Endothelial cell of umbilical vein (primary cell): ENCODE results near the gene GSTK1.

ENCODE experiments used
- EZH2 ChIP-seq: IDR thresholded peaks from 2 replicates; pipeline ENCODE4 v1.6.1; 2012; ENCODE audit warnings: borderline replicate concordance, low read depth, mild to moderate bottlenecking, moderate library complexity, low read length, inconsistent platforms; ENCODE audit not compliant: severe bottlenecking
- GATA2 ChIP-seq: IDR thresholded peaks from 2 replicates; pipeline ENCODE4 v1.7.0; 2011; ENCODE audit warnings: low read depth, mild to moderate bottlenecking, moderate library complexity, mixed read lengths, low read length; ENCODE audit not compliant: insufficient read length, insufficient read depth
- POLR2AphosphoS5 ChIP-seq: IDR thresholded peaks from 2 replicates; pipeline ENCODE4 v1.6.1; 2012; ENCODE audit warnings: low read depth, mild to moderate bottlenecking, control low read depth, low read length, moderate library complexity; ENCODE audit not compliant: insufficient read depth
- TF ChIP-seq, protein P1 (sequence below), 2 donors: IDR thresholded peaks; 1 replicate in 1 of 2; 2 replicates in 1 of 2; pipeline ENCODE4 v1.5.1; 2011; ENCODE audit warnings: low read length in 2 of 2, mild to moderate bottlenecking in 2 of 2, moderate library complexity in 2 of 2, control low read depth in 1 of 2, inconsistent platforms in 1 of 2, low read depth in 1 of 2; ENCODE audit not compliant: insufficient read depth in 1 of 2; ENCODE audit errors: extremely low read depth in 1 of 2
- TF ChIP-seq, protein P2 (sequence below): IDR thresholded peaks from 2 replicates; pipeline ENCODE4 v1.6.1; 2011; ENCODE audit not compliant: insufficient read depth, insufficient read length

DNA sequence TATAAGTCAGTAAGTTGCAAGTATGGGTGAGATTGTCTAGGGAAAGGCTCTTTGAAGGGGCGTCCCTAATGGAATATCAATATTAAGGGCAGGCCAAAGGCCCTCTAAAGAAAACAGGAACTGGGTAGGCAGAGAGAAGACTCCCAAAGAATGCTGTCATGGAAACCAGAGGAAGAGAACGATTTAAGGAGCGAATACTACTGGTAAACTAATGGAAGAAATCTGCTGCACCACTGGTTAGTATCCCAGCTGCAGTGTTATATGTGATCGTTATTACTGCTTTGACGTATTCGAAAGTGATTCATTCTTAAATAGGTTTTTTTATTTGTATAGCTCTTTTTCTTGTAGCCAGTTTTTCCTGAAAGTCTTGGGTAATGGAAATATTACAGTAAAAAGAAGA lies 26.2 kb downstream of the GSTK1 start:
- TF ChIP-seq, protein P1, sequence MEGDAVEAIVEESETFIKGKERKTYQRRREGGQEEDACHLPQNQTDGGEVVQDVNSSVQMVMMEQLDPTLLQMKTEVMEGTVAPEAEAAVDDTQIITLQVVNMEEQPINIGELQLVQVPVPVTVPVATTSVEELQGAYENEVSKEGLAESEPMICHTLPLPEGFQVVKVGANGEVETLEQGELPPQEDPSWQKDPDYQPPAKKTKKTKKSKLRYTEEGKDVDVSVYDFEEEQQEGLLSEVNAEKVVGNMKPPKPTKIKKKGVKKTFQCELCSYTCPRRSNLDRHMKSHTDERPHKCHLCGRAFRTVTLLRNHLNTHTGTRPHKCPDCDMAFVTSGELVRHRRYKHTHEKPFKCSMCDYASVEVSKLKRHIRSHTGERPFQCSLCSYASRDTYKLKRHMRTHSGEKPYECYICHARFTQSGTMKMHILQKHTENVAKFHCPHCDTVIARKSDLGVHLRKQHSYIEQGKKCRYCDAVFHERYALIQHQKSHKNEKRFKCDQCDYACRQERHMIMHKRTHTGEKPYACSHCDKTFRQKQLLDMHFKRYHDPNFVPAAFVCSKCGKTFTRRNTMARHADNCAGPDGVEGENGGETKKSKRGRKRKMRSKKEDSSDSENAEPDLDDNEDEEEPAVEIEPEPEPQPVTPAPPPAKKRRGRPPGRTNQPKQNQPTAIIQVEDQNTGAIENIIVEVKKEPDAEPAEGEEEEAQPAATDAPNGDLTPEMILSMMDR (IDR thresholded peaks at IDR 0.05; ENCODE audit: extremely low read depth in 1 of 2, insufficient read depth in 1 of 2, low read depth in 1 of 2, low read length in 2 of 2) = no peak
- TF ChIP-seq, protein P2, sequence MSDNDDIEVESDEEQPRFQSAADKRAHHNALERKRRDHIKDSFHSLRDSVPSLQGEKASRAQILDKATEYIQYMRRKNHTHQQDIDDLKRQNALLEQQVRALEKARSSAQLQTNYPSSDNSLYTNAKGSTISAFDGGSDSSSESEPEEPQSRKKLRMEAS = no peak
- no peak for TF ChIP-seq POLR2AphosphoS5
- no peak for TF ChIP-seq EZH2
- TF ChIP-seq GATA2 = no peak
